Muscle layer of colon (tissue), 2 donors: ENCODE measurements around the gene DENND4C.
"Not testable (repeated sequence)": the region's sequence is repeated elsewhere in the genome, so short reads cannot be mapped to it uniquely, and the experiment has no call there.

Experiments
- H3K27ac ChIP-seq: one replicate; pipeline ENCODE4 v1.7.0; 2013; ENCODE audit warnings: low read depth, mild to moderate bottlenecking, low read length, moderate library complexity
- H3K27me3 ChIP-seq, 2 donors: one replicate each; pipeline ENCODE4 v1.7.0; 2013; ENCODE audit warnings: low read length in 2 of 2, mild to moderate bottlenecking in 2 of 2; ENCODE audit not compliant: insufficient read depth in 2 of 2, control insufficient read depth in 1 of 2
- H3K36me3 ChIP-seq: one replicate; pipeline ENCODE4 v1.7.0; 2013; ENCODE audit warnings: mild to moderate bottlenecking, low read length; ENCODE audit not compliant: insufficient read depth
- H3K4me1 ChIP-seq: one replicate; pipeline ENCODE4 v1.7.0; 2013; ENCODE audit warnings: mild to moderate bottlenecking, low read length; ENCODE audit not compliant: insufficient read depth
- H3K4me3 ChIP-seq, 2 donors: one replicate each; pipeline ENCODE4 v1.7.0; 2013; ENCODE audit warnings: low read length in 2 of 2, low read depth in 1 of 2, mild to moderate bottlenecking in 1 of 2, moderate library complexity in 1 of 2
- H3K9ac ChIP-seq: one replicate; pipeline ENCODE4 v1.7.0; 2013; ENCODE audit warnings: low read length
- H3K9me3 ChIP-seq: one replicate; pipeline ENCODE4 v1.7.0; 2013; ENCODE audit warnings: mild to moderate bottlenecking, low read length
- donor health status: abdominal sarcoma.
- donor health status: Adenocarcinoma of cecum.

Gene DENND4C

GRCh38 chr9:19378647-19379046, 148.2 kb downstream of the DENND4C start:
- peak overlapping the region; percentile 76 for H3K9ac ChIP-seq
- H3K4me3 ChIP-seq, result no peak overlapping the region
- no peaks in the 10 kb centered on the region for H3K9me3 ChIP-seq
- H3K27me3 ChIP-seq, result no peaks in the 10 kb centered on the region
- peaks cover 20% of the 10 kb centered on the region for H3K4me1 ChIP-seq
- H3K36me3 ChIP-seq, result peaks cover 49% of the 10 kb centered on the region
- H3K27ac ChIP-seq, result no peak overlapping the region

DNA sequence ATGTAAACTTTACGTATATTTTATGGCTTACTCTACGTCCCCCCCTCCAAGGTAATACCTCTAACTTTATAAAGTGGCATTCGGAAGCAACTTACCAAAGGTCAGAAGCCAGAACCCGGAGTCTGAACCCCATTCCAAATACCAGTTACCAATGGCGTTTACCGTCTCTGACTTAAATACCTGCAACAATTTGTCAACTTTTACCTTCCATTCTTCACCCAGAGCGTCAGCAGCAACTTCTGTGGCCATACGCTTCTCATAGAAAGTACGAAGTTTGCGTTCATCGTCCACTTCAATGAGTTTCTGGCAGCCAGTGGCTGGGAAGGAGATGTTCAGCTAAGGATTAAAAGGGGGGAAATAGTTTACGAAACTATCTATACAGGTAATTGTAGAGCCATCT, 148.8 kb downstream of the DENND4C start:
- Histone ChIP-seq H3K27me3 (no peaks in the 10 kb centered on the region), H3K4me3 (peak overlapping the region; percentile 43 to 83), H3K9me3 (no peaks in the 10 kb centered on the region), H3K27ac (peak overlapping the region; percentile 59), H3K4me1 (peaks cover 20% of the 10 kb centered on the region), H3K9ac (peak overlapping the region; percentile 76), H3K36me3 (peaks cover 43% of the 10 kb centered on the region)

DNA sequence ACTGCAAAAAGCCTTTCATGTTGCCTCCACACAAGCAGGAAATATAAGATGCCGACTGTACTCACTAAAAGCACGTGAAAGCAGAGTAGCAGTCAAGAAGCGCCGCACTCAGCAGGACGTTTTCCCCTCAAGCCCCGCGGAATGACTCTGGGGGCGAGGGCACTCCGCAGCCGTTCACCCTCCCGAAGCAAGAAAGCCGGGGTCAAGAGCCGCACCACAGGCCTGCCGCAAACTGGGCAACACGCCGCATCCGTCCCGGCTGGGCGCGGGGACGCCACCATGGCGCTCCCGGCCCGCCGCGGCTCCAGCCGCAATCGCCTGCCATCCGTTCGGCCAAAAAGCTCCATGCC, 149.2 kb downstream of the DENND4C start:
- no peaks in the 10 kb centered on the region for H3K27me3 ChIP-seq
- peak overlapping the region; percentile 76 for H3K9ac ChIP-seq
- H3K4me3 ChIP-seq, result peak overlapping the region; percentile 43 to 83
- H3K9me3 ChIP-seq, result no peaks in the 10 kb centered on the region
- peak overlapping the region; percentile 59 for H3K27ac ChIP-seq
- H3K36me3 ChIP-seq, result peaks cover 39% of the 10 kb centered on the region
- peaks cover 20% of the 10 kb centered on the region for H3K4me1 ChIP-seq

GRCh38 chr9:19380826-19381075, 150.3 kb downstream of the DENND4C start:
- Histone ChIP-seq H3K27me3 (no peaks in the 10 kb centered on the region), H3K9ac (peak overlapping the region; percentile 76), H3K27ac (peak overlapping the region; percentile 59), H3K9me3 (no peaks in the 10 kb centered on the region), H3K4me3 (peak overlapping the region; percentile 69 to 83), H3K36me3 (peaks cover 28% of the 10 kb centered on the region), H3K4me1 (peaks cover 20% of the 10 kb centered on the region)

DNA sequence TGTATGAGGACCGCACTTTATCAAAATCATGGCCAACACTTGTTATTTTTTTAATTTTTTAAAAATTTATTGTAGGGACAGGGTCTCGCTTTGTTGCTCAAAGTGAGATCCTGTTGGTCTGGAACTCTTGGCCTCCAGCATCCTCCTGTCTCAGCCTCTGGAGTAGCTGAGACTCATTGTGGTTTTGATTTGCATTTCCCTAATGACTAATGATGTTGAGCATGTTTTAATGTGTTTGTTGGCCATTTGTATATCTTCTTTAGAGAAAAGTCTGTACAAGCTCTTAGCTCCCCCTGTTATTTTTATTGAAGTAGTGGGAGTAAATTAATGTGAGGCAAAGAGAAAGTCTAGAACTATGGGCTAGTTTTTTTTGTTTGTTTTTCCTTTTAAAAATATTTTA, 151.2 kb downstream of the DENND4C start:
- Histone ChIP-seq H3K27me3 (no peaks in the 10 kb centered on the region), H3K9ac (no peak overlapping the region), H3K4me3 (no peak overlapping the region), H3K36me3 (peaks cover 22% of the 10 kb centered on the region), H3K4me1 (peaks cover 20% of the 10 kb centered on the region), H3K27ac (no peak overlapping the region), H3K9me3 (no peaks in the 10 kb centered on the region)

DNA sequence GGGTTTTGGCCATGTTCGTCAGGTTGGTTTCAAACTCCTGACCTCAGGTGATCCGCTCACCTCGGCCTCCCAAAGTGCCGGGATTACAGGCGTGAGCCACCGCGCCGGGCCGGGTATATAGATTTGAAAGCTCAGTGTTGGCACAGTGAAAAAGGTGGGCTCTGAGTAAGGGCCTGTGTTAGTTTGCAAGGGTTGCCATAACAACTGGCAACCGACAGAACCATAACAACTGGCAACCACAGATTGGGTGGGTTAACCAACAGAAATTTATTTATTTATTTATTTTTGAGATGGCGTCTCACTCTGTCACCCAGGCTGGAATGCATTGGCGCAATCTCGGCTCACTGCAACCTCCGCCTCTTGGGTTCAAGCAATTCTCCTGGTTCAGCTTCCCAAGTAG, 154.7 kb downstream of the DENND4C start:
- H3K9ac ChIP-seq, H3K27ac ChIP-seq, H3K36me3 ChIP-seq, H3K4me1 ChIP-seq, H3K4me3 ChIP-seq, H3K27me3 ChIP-seq, H3K9me3 ChIP-seq: not testable (repeated sequence)

- no peak overlapping the region for H3K9ac ChIP-seq
- H3K9me3 ChIP-seq, result no peaks in the 10 kb centered on the region
- H3K27ac ChIP-seq, result no peak overlapping the region
- H3K4me3 ChIP-seq, result no peak overlapping the region
- H3K4me1 ChIP-seq, result no peaks in the 10 kb centered on the region
- H3K36me3 ChIP-seq, result no peaks in the 10 kb centered on the region
- no peaks in the 10 kb centered on the region for H3K27me3 ChIP-seq
Observed at GRCh38 chr9:19385786-19386501, 155.5 kb downstream of the DENND4C start.

DNA sequence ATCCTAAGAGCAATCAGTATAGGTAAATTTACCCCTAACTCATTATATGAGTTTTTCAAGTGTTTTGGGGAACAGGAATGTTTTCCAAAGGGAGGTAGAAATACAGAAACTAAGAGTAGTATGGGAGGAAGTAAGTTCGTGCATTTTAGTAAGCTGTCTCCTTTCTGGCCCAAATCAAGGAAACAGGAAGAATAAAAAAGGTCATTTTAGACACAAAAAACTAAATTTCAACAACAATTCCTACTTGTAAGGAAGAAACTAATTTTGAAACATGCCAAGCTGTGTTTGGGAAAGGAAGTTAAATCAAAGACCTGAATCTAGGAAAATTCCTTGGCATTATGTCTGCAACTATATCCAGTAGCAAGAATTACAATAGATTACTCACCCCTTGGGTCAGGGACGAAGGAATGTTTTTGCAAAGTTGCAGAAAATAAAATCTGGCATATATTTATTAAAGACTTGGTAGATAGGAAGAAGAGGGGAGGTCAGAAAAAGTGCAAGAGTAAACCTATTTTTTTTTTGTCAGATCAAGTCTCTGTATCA, 156.1 kb downstream of the DENND4C start:
- Histone ChIP-seq H3K4me1 (no peaks in the 10 kb centered on the region), H3K27me3 (no peaks in the 10 kb centered on the region), H3K9ac (no peak overlapping the region), H3K9me3 (no peaks in the 10 kb centered on the region), H3K36me3 (no peaks in the 10 kb centered on the region), H3K4me3 (no peak overlapping the region), H3K27ac (no peak overlapping the region)

GRCh38 chr9:19387317-19387716, 156.8 kb downstream of the DENND4C start:
- Histone ChIP-seq H3K36me3 (no peaks in the 10 kb centered on the region), H3K27me3 (no peaks in the 10 kb centered on the region), H3K4me1 (no peaks in the 10 kb centered on the region), H3K9me3 (no peaks in the 10 kb centered on the region), H3K4me3 (no peak overlapping the region), H3K27ac (no peak overlapping the region), H3K9ac (no peak overlapping the region)

GRCh38 chr9:19389539-19389938, 159.0 kb downstream of the DENND4C start:
- not testable (repeated sequence) for H3K4me3 ChIP-seq, H3K27ac ChIP-seq, H3K4me1 ChIP-seq, H3K9ac ChIP-seq, H3K9me3 ChIP-seq, H3K36me3 ChIP-seq, H3K27me3 ChIP-seq

DNA sequence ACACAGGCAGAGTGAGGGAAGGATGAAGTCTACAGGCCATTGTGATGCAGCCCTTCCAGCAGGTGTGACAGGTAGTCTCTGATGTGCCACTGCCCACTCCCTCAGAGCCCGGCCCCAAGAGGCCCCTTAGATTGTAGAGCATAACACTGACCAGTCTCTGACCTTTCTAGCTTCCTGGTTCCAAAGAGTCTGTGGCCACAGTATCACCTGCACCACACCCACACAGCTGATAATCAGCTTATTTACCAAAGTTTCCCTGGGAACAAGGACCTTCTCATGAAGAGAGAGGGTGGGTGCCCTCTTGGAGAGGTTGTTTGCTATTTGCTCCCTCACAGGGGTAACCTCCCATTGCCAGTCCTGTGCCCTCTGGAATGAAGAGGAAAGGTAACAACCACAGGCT, 167.4 kb downstream of the DENND4C start:
- H3K4me3 ChIP-seq, result no peak overlapping the region
- no peak overlapping the region for H3K9ac ChIP-seq
- no peaks in the 10 kb centered on the region for H3K36me3 ChIP-seq
- no peak overlapping the region for H3K27ac ChIP-seq
- no peaks in the 10 kb centered on the region for H3K4me1 ChIP-seq
- no peaks in the 10 kb centered on the region for H3K27me3 ChIP-seq
- no peaks in the 10 kb centered on the region for H3K9me3 ChIP-seq

DNA sequence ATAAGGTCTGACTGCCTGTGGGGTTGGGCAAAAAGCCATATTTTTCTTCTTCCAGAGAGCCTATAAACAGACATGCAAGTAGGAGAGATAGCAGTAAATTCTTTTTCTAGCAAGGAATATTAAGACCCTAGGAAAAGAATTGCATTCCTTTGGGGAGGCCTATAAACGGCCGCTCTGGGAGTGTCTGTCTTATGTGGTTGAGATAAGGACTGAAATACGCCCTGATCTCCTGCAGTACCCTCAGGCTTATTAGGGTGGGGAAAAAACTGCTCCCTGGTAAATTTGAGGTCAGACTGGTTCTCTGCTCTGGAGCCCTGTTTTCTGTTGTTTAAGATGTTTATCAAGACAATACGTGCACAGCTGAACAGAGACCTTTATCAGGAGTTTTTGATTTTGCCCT, 172.7 kb downstream of the DENND4C start:
- H3K9ac ChIP-seq, H3K27me3 ChIP-seq, H3K4me3 ChIP-seq, H3K27ac ChIP-seq, H3K36me3 ChIP-seq, H3K9me3 ChIP-seq, H3K4me1 ChIP-seq: not testable (repeated sequence)
